Retinal pigment epithelial cell (primary cell): ENCODE results near the gene BANP.
"Not testable (repeated sequence)": the region's sequence is repeated elsewhere in the genome, so short reads cannot be mapped to it uniquely, and the experiment has no call there.

Experiments used
- DNase-seq: peaks from one replicate; pipeline ENCODE4 v3.0.0-alpha.2; 2010; ENCODE audit warnings: low read depth
- H3K4me3 ChIP-seq: 2 replicates; pipeline ENCODE4 v1.5.1; 2011; ENCODE audit warnings: mild to moderate bottlenecking, low read length, control low read depth, moderate library complexity
- CTCF ChIP-seq: conservative IDR thresholded peaks from 2 replicates; pipeline ENCODE4 v1.5.1; 2011; ENCODE audit warnings: low read depth, low read length, control low read depth, inconsistent platforms

The BANP gene

DNA sequence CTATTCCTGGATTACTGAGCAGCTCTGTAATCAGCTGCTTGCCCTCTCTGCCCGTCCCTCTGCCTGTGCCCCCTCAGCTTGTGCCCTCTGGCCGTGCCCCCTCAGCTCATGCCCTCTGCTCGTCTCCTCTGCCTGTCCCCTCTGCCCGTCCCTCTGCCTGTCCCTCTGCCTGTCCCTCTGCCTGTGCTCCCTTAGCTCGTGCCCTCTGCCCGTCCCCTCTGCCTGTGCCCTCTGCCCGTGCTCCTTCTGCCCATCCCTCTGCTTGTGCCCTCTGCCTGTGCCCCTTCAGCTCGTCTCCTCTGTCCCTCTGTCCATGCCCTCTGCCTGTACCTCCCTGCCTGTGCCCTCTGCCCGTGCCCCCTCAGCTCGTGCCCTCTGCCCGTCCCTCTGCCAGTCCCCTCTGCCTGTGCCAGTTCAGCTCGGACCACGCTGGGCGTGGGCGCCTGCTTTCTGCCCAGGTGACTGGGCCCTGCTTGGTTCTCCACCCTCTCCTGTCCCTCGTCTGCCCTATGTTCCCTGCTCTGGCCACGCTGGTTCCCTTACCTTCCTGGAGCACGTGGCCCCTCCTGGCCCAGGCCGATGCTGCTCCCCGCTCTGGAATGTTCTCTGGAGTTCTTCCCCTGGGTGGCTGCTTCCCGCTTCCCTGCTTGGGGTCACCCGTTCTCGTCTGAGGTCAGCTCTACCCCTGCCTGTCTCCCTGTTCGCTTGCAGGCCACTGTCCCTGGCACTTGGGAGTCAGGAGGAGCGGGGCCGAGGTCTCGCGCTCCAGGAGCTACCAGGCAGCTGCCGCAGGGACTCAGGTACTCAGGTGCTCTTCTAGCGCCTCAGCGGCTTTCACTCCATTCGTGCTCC is 63.9 kb downstream of the BANP start:
- no peak for TF ChIP-seq CTCF
- DNase-seq: no peak
- H3K4me3 ChIP-seq: no peak overlapping the region

DNA sequence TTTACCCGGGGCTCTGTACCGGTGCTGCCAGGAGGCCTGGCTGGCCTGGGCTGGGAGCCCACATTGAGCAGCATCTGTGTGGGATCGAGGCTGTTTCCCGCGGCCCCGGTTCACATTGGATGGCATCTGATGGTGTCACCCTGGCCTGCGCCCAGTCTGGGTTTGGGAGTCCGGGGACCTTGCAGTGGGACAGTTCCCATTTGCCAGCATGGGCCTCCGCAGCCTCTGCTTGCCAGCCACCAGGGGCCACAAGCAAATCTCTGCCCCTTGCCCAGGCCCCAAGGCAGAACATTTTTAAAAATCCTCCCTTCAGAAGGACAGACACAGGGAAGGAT is 64.5 kb downstream of the BANP start:
- no peak for DNase-seq
- no peak for TF ChIP-seq CTCF
- H3K4me3 ChIP-seq: no peak overlapping the region

DNA sequence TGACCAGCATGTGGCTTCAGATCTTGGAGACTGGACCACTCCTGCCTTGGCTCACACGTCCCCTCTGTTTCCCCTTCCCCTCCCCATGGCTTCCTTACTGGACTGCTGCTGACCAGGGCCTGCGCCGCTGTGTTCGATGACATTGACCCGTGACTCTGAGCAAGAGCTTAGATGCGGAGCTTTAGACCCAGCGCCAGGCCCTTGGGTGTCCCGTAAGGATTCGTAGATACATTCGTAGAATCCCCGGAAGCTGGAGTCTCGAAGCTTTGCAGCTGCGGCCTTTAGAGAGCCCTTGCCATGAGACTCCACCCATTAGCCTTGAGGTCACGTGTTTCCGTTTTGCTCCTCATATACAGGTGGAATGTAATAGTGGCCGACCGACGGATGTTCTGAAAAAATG is 65.2 kb downstream of the BANP start:
- not testable (repeated sequence) for DNase-seq, H3K4me3 ChIP-seq

DNA sequence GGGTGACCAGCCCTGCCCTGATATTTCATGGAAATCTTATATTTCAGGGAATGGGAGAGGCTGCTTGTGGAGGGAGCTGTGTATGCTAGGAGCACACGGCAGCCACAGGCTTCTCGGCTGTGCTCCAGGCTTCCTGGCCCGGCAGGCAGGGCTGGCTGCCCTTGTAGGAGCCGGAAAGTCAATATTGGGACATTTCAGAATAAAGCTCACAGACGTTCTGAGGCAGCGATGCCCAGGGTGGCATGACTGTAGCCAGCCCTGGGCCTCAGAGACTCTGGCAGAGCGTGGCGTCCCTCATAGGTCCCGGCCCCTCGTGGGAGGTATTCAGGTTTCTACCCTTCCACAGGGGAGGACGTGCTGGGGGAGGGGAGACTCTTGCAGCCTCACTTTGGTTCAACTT is 65.7 kb downstream of the BANP start:
- no peak for DNase-seq
- H3K4me3 ChIP-seq: no peak overlapping the region
- no peak for TF ChIP-seq CTCF

DNA sequence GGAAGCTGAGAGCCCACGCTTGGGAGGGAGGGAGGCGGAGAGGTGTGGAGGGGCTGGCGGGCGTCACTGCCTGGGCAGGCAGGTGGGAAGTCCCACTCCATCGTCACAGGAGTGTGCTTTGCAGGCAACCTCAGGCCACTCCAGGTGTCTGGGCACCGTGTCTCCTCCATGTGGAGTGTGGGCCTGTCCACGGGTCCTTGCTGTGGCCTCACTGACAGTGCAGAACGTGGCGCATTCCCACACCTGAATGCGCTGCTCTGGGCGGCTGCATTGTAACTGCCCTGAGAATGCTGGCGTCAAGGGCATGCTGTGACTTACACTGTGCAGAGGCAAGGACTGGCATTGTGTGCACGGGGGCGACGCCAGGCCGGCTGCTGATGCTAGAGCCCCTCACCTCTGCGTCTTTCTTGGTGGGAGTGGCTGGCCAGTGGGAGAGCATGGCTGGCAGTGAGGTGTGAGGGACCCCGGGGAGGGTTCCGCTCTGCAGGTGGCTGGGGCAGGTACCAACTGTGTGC is 66.4 kb downstream of the BANP start:
- TF ChIP-seq CTCF: no peak
- H3K4me3 ChIP-seq: no peak overlapping the region
- DNase-seq: no peak

- H3K4me3 ChIP-seq: not testable (repeated sequence)
Observed at GRCh38 chr16:88018382-88018781, 67.1 kb downstream of the BANP start.

DNA sequence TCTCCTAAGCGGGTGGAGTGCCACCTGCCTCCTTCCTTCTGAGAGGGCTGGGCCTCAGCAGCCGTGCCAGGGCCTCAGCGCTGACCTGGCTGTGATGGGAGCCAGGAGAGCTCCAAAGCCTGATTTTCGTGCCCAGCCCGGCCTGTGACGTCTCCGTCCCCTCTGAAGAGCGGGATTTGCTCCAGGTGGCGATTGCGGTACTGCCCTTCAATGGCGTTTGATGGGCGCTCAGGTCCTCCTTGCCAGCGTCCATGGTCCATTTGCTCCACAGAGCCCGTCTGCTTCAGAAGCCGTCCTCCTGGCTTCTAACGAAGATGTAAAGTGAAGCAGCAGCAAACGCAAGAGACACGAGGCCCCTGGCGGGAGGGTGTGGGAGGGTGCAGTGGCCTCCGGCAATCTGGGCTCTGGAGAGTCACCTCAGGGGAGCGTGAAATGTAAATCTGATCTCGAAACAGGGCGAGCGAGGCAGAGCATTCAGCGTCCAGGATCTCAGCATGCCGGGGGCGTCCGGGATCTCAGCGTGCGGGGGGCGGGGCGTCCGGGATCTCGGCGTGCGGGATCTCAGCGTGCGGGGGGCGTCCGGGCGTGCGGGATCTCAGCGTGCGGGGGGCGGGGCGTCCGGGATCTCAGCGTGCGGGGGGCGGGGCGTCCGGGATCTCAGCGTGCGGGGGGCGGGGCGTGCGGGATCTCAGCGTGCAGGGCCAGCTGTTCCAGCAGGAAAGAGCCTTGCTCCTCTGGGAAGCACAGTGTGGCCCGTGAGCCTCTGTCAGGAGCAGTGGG is 68.0 kb downstream of the BANP start:
- not testable (repeated sequence) for H3K4me3 ChIP-seq, DNase-seq

More at GRCh38 chr16:88018382-88018781, 67.1 kb downstream of the BANP start:
- not testable (repeated sequence) for DNase-seq

GRCh38 chr16:88019821-88020515 is 68.7 kb downstream of the BANP start:
- no peak overlapping the region for H3K4me3 ChIP-seq
- DNase-seq: no peak
- TF ChIP-seq CTCF: no peak
